Adrenal gland (tissue), 5 donors: ENCODE measurements around the gene WDR13.

Source experiments
- CTCF ChIP-seq, 6 experiments: fragments of 450-650 bp in 4 of 6; fragments of 200-600 bp in 2 of 6; sonication (generic) in 1 of 6; IDR thresholded peaks; 1 replicate in 5 of 6; 2 replicates in 1 of 6; pipeline versions ENCODE4 v1.5.1 to v1.8.0; 2016 to 2021; ENCODE audit warnings: antibody characterized with exemption in 6 of 6, mild to moderate bottlenecking in 2 of 6, moderate library complexity in 1 of 6
- POLR2A ChIP-seq, 2 donors: fragments of 450-650 bp; IDR thresholded peaks; one replicate each; pipeline ENCODE4 v1.6.1; 2017; ENCODE audit warnings: antibody characterized with exemption in 2 of 2, mild to moderate bottlenecking in 2 of 2, moderate library complexity in 1 of 2
- donor health status: DM: no; HTN: no; CAD: no.

DNA sequence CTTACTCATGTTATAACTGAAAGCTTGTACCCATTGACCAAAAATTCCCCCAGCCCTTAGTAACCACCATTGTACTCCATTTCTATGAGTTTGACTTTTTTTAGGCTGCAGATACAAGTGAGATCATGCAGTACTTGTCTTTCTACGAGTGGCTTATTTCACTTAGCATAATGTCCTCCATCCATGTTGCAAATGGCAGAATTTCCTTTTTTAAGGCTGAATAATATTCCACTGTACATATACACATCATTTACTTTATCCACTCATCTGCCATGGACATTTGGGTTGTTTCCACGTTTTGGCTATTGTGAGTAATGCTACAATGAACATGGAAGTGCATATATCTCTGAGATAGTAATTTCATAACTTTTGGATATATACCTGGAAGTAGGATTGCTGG lies 12.6 kb upstream of the WDR13 start:
- TF ChIP-seq CTCF (IDR thresholded peaks at IDR 0.05) = no peak
- TF ChIP-seq POLR2A (IDR thresholded peaks at IDR 0.05) = no peak
